Neutrophil (primary cell): ENCODE measurements around the gene ATP8B3.

Experiments used
- H3K27ac ChIP-seq: fragments of 200-600 bp; sonication (generic); 2 replicates; pipeline ENCODE4 v1.5.1; 2016; ENCODE audit warnings: mild to moderate bottlenecking, moderate library complexity
- H3K27me3 ChIP-seq: fragments of 200-600 bp; sonication (generic); 2 replicates; pipeline ENCODE4 v1.6.0; 2016; ENCODE audit warnings: mild to moderate bottlenecking
- H3K36me3 ChIP-seq: fragments of 200-600 bp; sonication (generic); 2 replicates; pipeline ENCODE4 v1.5.1; 2017
- H3K4me1 ChIP-seq, 2 experiments: fragments of 200-600 bp in 1 of 2; sonication (generic) in 1 of 2; 1 replicate in 1 of 2; 2 replicates in 1 of 2; pipeline versions ENCODE4 v1.5.1 to v1.6.1; 2013 to 2016; ENCODE audit warnings: low read depth in 1 of 2, low read length in 1 of 2, mild to moderate bottlenecking in 1 of 2, moderate library complexity in 1 of 2; ENCODE audit not compliant: control insufficient read depth in 1 of 2, insufficient read depth in 1 of 2
- H3K4me3 ChIP-seq, 2 experiments: fragments of 200-600 bp in 1 of 2; sonication (generic) in 1 of 2; 1 replicate in 1 of 2; 2 replicates in 1 of 2; pipeline ENCODE4 v1.5.1; 2013 to 2016; ENCODE audit warnings: low read depth in 1 of 2, low read length in 1 of 2, mild to moderate bottlenecking in 1 of 2, moderate library complexity in 1 of 2
- H3K9me3 ChIP-seq: fragments of 200-600 bp; sonication (generic); 2 replicates; pipeline ENCODE4 v1.5.1; 2016
- CTCF ChIP-seq: fragments of 200-600 bp; sonication (generic); IDR thresholded peaks from 2 replicates; pipeline ENCODE4 v1.5.1; 2016; ENCODE audit warnings: antibody characterized with exemption

Gene ATP8B3

GRCh38 chr19:1819341-1820255 lies 7.5 kb upstream of the ATP8B3 start:
- TF ChIP-seq CTCF, result no peak
- no peak overlapping the region for H3K27ac ChIP-seq
- no peaks in the 10 kb centered on the region for H3K27me3 ChIP-seq
- no peaks in the 10 kb centered on the region for H3K4me1 ChIP-seq
- peaks cover 99% of the 10 kb centered on the region for H3K36me3 ChIP-seq
- H3K4me3 ChIP-seq, result no peak overlapping the region
- H3K9me3 ChIP-seq, result no peaks in the 10 kb centered on the region

GRCh38 chr19:1818549-1819195 lies 6.6 kb upstream of the ATP8B3 start:
- Histone ChIP-seq H3K4me3 (no peak overlapping the region), H3K27me3 (no peaks in the 10 kb centered on the region), H3K9me3 (no peaks in the 10 kb centered on the region), H3K4me1 (no peaks in the 10 kb centered on the region), H3K27ac (no peak overlapping the region), H3K36me3 (peaks cover 91% of the 10 kb centered on the region)
- no peak for TF ChIP-seq CTCF

GRCh38 chr19:1817553-1818179 lies 5.6 kb upstream of the ATP8B3 start:
- H3K27ac ChIP-seq, result no peak overlapping the region
- H3K36me3 ChIP-seq, result peaks cover 81% of the 10 kb centered on the region
- no peaks in the 10 kb centered on the region for H3K9me3 ChIP-seq
- no peak overlapping the region for H3K4me3 ChIP-seq
- H3K4me1 ChIP-seq, result peaks cover 8 to 10% of the 10 kb centered on the region in 2 experiments
- H3K27me3 ChIP-seq, result no peaks in the 10 kb centered on the region
- no peak for TF ChIP-seq CTCF

GRCh38 chr19:1816530-1817298 lies 4.6 kb upstream of the ATP8B3 start:
- no peak overlapping the region for H3K4me3 ChIP-seq
- H3K27me3 ChIP-seq, result no peaks in the 10 kb centered on the region
- no peaks in the 10 kb centered on the region for H3K9me3 ChIP-seq
- no peak overlapping the region for H3K27ac ChIP-seq
- H3K4me1 ChIP-seq, result peaks cover 12 to 13% of the 10 kb centered on the region in 2 experiments
- TF ChIP-seq CTCF, result no peak
- peaks cover 72% of the 10 kb centered on the region for H3K36me3 ChIP-seq
